HG02970 (cell line): ENCODE measurements around the gene SMAD7.
"Not testable (repeated sequence)": the region's sequence is repeated elsewhere in the genome, so short reads cannot be mapped to it uniquely, and the experiment has no call there.

Source experiments
- ATAC-seq: cut with Tn5 transposase; IDR thresholded peaks from one replicate; pipeline ENCODE4 v1.9.1; 2021; ENCODE audit warnings: mild to moderate bottlenecking, moderate library complexity, moderate number of reproducible peaks; ENCODE audit not compliant: unreplicated experiment, low FRiP score

SMAD7 gene

GRCh38 chr18:48885924-48886400, 64.8 kb downstream of the SMAD7 start:
- no peak for ATAC-seq

- ATAC-seq, result no peak
Measured at GRCh38 chr18:48885266-48885923, 65.4 kb downstream of the SMAD7 start.

DNA sequence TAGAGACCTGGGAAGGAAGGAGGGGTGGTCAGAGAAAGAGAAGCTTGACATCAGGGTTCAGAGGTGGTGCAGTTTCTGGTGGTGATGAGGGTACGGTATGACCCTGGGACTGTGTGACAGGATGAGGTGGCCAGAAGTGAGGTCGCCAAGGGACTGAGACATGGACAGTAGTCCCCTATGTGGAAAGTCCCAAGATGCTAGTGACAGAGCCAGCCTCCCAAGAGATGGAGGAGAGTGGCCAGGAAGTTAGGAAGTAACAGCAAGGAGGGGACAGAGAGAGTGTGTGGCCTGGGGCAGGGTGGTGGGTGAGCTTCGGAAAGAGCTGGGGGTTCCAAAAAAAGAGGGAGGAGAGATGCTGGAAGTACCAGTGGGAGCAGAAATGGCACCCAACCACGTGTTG, 66.0 kb downstream of the SMAD7 start:
- no peak for ATAC-seq

- no peak for ATAC-seq
Measured at GRCh38 chr18:48884306-48884705, 66.5 kb downstream of the SMAD7 start.

DNA sequence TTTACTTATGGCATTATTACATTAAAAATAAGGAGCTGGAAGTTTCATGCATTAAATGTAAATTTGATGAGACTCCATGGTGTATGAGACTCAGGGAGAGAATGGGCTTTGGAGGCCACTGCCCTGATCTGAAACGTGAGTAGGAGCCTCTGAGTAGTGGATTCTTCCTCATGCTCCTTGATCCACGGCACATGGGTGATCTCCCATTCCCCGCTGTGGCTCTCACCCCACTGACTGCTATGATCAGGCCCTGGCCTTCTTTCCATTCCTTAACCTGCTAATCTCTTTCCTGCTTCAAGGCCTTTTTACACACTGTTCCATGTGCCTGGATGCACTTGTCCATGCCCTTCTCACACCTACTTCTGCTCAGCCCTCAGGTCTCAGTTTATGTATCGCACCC, 68.4 kb downstream of the SMAD7 start:
- ATAC-seq, result no peak

- ATAC-seq, result no peak
Measured at GRCh38 chr18:48880931-48881330, 69.8 kb downstream of the SMAD7 start.

GRCh38 chr18:48879008-48879431, 71.7 kb downstream of the SMAD7 start:
- no peak for ATAC-seq

DNA sequence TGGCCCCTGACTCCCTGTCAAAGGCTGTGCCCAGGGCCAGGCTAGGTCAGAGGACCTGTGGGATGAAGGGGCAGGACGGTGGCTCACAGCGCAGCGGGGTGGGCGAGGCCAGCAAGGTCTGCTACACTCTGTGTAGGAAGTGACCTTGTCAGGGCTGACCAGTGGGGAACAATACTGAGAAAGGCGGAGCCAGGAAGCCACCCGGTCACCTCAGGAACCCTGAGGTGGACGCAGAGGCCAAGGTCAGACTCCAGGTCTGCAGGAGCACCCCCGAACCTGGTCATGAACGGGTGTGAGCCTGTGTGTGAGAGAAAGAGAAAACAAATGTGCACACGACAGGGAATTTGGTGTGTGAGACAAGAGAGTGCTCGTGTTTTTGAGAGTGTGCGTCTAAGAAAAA, 72.3 kb downstream of the SMAD7 start:
- ATAC-seq, result no peak

DNA sequence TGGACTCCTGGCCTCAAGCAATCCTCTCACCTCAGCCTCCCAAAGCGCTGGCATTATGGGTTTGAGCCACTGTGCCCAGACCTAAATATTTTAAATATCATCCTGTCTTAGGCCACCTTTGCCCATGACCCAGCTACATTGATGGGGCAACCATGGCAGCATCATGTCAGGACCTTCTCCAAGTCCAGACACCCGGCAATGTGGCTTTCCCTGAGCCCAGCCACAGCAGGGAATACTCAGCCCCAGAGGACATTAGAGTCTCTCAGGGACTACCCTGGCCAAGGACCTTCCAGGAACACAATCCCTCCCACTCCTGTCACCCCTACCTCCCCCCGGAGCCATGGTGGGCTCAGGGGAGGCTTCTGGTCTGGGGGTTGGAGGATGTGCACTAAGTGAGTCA, 72.8 kb downstream of the SMAD7 start:
- no peak for ATAC-seq

DNA sequence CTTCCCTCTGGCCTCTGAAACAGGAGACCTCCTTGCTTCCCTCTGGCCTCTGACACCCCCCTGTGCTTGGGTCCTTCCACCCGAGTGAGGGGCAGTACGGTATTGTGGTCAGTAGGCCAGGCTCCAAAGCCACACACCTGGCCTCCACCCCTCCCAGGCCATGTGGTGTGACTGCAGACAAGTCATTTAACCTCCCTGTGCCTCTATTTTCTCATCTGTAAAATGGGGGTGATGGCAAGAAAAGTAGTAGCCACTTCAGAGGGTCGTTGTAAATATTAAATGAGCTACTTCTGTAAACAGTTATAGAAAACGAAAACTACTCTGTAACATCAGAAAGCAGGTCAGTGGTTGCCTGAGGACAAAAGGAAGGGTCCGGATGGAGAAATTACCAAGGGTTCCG, 74.2 kb downstream of the SMAD7 start:
- no peak for ATAC-seq

- no peak for ATAC-seq
Measured at GRCh38 chr18:48875942-48876511, 74.7 kb downstream of the SMAD7 start.

- no peak for ATAC-seq
Measured at GRCh38 chr18:48875314-48875941, 75.3 kb downstream of the SMAD7 start.

DNA sequence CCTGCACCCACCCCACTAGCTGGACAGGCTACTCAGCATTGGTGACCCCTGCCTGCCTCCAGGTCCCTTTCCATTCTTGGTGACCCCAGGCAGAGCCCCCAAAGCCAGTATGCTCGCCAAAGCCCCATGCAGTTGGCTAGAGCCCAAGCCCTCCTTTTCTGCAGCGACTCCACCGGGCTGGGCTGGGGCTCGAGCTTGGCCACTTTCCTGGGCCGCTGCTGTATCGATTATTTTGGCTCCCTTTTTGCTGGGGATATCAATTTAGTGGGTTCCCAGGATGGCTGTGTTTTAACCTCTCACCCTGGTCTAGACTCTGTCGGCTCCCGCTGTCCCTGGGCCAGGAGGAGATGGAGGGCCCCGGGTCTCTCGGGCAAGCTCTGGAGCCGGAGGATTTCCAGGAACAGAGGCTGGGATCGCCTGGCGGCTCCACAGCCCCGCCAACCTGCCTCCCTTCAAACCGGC, 76.0 kb downstream of the SMAD7 start:
- ATAC-seq, result no peak

GRCh38 chr18:48874233-48874632, 76.5 kb downstream of the SMAD7 start:
- ATAC-seq, result no peak

DNA sequence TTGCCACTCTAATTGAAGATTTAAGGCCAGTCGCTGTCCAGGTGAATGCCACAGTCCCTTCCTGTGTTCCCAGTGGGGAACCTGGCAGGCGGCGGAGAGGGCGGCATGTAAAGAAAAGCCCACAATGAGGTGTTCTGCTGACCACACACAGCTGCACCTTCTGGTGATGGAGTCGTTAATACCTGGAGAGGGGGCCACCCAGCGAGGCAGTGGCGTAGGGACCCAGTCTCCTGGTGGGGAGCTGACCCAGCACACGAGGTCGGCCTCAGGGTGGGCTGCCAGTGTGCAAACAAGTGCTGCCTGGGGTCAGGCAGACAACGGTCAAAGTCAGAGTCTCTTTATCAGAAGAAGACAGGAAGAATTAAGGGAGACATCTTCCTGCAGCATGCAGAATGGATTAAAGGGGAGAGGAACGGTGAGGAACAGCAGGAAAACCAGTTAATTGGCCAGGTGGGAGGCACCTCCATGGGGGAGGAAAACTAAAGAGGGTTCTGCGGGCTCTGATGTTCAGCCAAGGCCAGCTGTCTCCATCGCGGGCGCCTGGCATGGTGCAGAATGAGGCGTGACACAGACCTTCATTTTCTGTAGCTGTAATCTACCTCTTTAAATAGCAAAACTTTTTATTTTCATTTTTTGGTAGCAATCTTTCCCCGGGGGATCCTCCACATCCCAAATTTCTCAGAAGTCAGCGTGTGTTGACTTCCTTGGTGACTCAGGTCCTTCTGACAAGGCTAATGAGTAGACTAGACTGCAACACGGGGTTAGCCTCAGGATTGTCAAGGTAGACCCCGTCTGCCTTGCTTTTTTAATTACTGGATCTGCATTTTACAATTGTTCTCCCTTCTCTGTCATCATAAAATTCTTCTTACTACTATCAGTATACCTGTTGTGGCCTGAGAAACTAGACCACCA, 78.3 kb downstream of the SMAD7 start:
- ATAC-seq, result no peak

DNA sequence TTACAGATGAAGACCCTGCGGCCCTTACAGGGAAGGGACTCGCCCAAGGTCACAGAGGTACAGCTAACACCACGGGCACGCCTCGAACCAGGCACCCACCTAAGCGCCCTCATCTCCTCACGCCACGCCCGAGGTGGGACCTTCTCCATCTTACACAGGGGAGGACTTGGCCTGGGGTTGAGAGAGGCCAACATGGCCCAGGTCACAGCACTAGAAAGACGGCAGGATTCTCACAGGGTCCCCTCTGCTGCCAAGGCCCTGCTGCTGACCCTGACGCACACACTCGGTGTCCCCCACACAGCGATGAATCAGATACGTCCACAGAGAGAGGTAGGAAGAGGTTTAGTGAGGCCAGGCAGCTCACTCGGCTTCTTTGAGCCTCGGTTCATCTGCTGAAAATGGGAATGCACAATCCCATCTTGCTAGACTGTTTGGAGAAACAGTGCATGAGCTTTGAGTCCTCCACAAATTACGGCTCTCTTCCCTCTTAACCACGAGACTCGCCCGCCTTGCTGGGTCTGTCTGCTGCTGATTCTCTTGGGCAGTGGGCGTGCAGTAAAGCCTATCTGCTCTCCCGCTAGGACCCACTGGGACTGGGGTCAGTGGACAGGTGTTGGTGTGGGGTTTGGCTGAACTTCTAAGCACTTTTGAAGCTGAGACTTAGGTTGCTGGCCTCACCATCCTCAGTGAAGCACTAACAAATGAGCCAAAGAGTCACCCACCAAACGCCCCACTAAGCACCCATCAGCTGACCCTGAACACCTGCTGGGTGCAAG, 79.2 kb downstream of the SMAD7 start:
- ATAC-seq, result no peak

DNA sequence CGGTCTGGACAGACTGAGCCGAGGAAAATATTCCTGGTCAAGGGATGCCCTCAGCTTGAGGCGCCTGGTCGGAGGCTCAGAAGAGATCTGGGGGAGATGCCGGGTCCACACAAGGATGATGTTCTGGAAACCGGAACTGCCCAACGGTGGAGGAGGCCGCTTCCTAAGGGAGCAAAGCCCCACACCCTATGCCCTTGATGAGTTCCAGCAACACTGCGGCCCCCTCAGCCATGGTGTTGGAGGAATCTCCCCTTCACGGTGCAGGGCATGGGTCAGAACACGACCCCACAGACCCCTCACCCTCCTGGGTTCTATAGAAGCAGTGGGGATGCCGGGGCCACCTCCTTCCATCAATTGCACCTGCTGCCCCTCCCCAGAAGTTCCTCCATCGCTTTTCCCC, 79.8 kb downstream of the SMAD7 start:
- not testable (repeated sequence) for ATAC-seq
